GM12878 (cell line): ENCODE data around the gene IRAK2. TPM values are rescaled to one million over a fixed set of nuclear protein-coding genes. Genes with fewer than 3 reads are reported as not detected.

Experiments used
- BCL11A ChIP-seq: IDR thresholded peaks from 2 replicates; pipeline ENCODE4 v1.6.1; 2011; ENCODE audit warnings: low read depth, low read length
- CREM ChIP-seq: IDR thresholded peaks from 2 replicates; pipeline ENCODE4 v1.6.1; 2014; ENCODE audit warnings: antibody characterized with exemption, low read depth
- EP300 ChIP-seq, 2 experiments: fragments of 150-350 bp in 1 of 2; IDR thresholded peaks; 2 replicates each; pipeline ENCODE4 v1.6.1; 2011 to 2012; ENCODE audit warnings: low read depth in 2 of 2, low read length in 2 of 2, borderline replicate concordance in 1 of 2, improper control_type of control experiment in 1 of 2, inconsistent platforms in 1 of 2; ENCODE audit not compliant: control insufficient read depth in 1 of 2
- ETV6 ChIP-seq, 2 experiments: fragments of 450-650 bp in 1 of 2; IDR thresholded peaks in 1 of 2; conservative IDR thresholded peaks in 1 of 2; 2 replicates each; pipeline ENCODE4 v1.6.1; 2014; ENCODE audit warnings: antibody characterized with exemption in 1 of 2, borderline replicate concordance in 1 of 2, low read depth in 1 of 2, mild to moderate bottlenecking in 1 of 2, moderate library complexity in 1 of 2
- IKZF1 ChIP-seq: fragments of 450-650 bp; conservative IDR thresholded peaks from 2 replicates; pipeline ENCODE4 v1.6.1; 2017; ENCODE audit warnings: antibody characterized with exemption, mild to moderate bottlenecking
- IKZF2 ChIP-seq, 2 experiments: fragments of 450-650 bp; IDR thresholded peaks; 2 replicates each; pipeline ENCODE4 v1.6.1; 2017; ENCODE audit warnings: mild to moderate bottlenecking in 2 of 2, moderate library complexity in 2 of 2
- KLF5 ChIP-seq: fragments of 450-650 bp; IDR thresholded peaks from 2 replicates; pipeline ENCODE4 v1.6.1; 2014; ENCODE audit warnings: mild to moderate bottlenecking; ENCODE audit not compliant: partially characterized antibody
- MAX ChIP-seq: IDR thresholded peaks from 2 replicates; pipeline ENCODE4 v1.6.1; 2012; ENCODE audit warnings: low read depth, low read length, improper control_type of control experiment
- MEF2B ChIP-seq: fragments of 450-650 bp; IDR thresholded peaks from 2 replicates; pipeline ENCODE4 v1.6.1; 2018; ENCODE audit warnings: mild to moderate bottlenecking, moderate library complexity; ENCODE audit not compliant: partially characterized antibody, poor library complexity, severe bottlenecking
- PAX5 ChIP-seq: IDR thresholded peaks from 2 replicates; pipeline ENCODE4 v1.6.1; 2011; ENCODE audit warnings: low read depth, low read length, borderline replicate concordance
- PML ChIP-seq: IDR thresholded peaks from 2 replicates; pipeline ENCODE4 v1.6.1; 2012; ENCODE audit warnings: low read length, inconsistent platforms
- POLR2A ChIP-seq: IDR thresholded peaks from 2 replicates; pipeline ENCODE4 v1.6.1; 2011; ENCODE audit warnings: low read depth, mild to moderate bottlenecking, low read length
- RAD51 ChIP-seq: fragments of 450-650 bp; IDR thresholded peaks from 2 replicates; pipeline ENCODE4 v1.6.1; 2016; ENCODE audit warnings: moderate library complexity, mild to moderate bottlenecking, inconsistent platforms
- RCOR1 ChIP-seq: conservative IDR thresholded peaks from 2 replicates; pipeline ENCODE4 v1.6.1; 2012; ENCODE audit warnings: low read depth, low read length, improper control_type of control experiment
- RELA ChIP-seq: fragments of 450-650 bp; IDR thresholded peaks from 2 replicates; pipeline ENCODE4 v1.8.0; 2014; ENCODE audit warnings: borderline replicate concordance; ENCODE audit not compliant: partially characterized antibody
- TAF1 ChIP-seq: IDR thresholded peaks from 2 replicates; pipeline ENCODE4 v1.6.1; 2011; ENCODE audit warnings: mild to moderate bottlenecking, low read depth, low read length, borderline replicate concordance
- YY1 ChIP-seq: IDR thresholded peaks from 2 replicates; pipeline ENCODE4 v1.6.1; 2011; ENCODE audit warnings: low read depth, mild to moderate bottlenecking, low read length
- ZBED1 ChIP-seq: IDR thresholded peaks from 2 replicates; pipeline ENCODE4 v1.6.1; 2016; ENCODE audit warnings: borderline replicate concordance
- ZNF384 ChIP-seq: IDR thresholded peaks from 2 replicates; pipeline ENCODE4 v1.6.1; 2012; ENCODE audit warnings: low read depth, mild to moderate bottlenecking, low read length, improper control_type of control experiment, borderline replicate concordance
- polyA plus RNA-seq, 11 experiments: library from polyadenylated mRNA; depleted of rRNA in 4 of 11; unstranded in 6 of 11; stranded (reverse) in 5 of 11; fragments of >200 nt; fragmentation: Nextera tagmentation in 4 of 11; fragmentation: Illumina TruSeq in 1 of 11; extraction: Ambion mirVana in 4 of 11; extraction: Trizol in 1 of 11; gene quantifications; 1 replicate in 1 of 11; 2 replicates in 10 of 11; pipeline versions ENCODE4 v1.2.1 to v1.2.3, GENCODE V29; 2011 to 2016; ENCODE audit warnings: inconsistent platforms in 2 of 11, missing spikeins in 2 of 11, low read depth in 1 of 11
- total RNA-seq, 4 experiments: library from RNA; depleted of rRNA in 3 of 4; stranded (reverse); fragments of >200 nt in 3 of 4; fragmentation: Illumina TruSeq in 1 of 4; extraction: Trizol in 1 of 4; gene quantifications; 2 replicates each; pipeline versions ENCODE4 v1.2.1 to v1.2.3, GENCODE V29; 2013 to 2021
- TF ChIP-seq, protein P1 (sequence below): fragments of 450-650 bp; IDR thresholded peaks from 2 replicates; pipeline ENCODE4 v1.6.1; 2018; ENCODE audit warnings: mild to moderate bottlenecking, low read depth, moderate library complexity; ENCODE audit not compliant: partially characterized antibody
- TF ChIP-seq, protein P2 (sequence below): fragments of 450-650 bp; IDR thresholded peaks from 2 replicates; pipeline ENCODE4 v1.6.1; 2017; ENCODE audit warnings: mild to moderate bottlenecking

Gene IRAK2
- total and polyA plus RNA-seq, 10 of the 15 experiments (the other 5 are each of a cell fraction or from before 2014, with no cell fraction given), result 0.48 to 5.7 (median 4.5) TPM

DNA sequence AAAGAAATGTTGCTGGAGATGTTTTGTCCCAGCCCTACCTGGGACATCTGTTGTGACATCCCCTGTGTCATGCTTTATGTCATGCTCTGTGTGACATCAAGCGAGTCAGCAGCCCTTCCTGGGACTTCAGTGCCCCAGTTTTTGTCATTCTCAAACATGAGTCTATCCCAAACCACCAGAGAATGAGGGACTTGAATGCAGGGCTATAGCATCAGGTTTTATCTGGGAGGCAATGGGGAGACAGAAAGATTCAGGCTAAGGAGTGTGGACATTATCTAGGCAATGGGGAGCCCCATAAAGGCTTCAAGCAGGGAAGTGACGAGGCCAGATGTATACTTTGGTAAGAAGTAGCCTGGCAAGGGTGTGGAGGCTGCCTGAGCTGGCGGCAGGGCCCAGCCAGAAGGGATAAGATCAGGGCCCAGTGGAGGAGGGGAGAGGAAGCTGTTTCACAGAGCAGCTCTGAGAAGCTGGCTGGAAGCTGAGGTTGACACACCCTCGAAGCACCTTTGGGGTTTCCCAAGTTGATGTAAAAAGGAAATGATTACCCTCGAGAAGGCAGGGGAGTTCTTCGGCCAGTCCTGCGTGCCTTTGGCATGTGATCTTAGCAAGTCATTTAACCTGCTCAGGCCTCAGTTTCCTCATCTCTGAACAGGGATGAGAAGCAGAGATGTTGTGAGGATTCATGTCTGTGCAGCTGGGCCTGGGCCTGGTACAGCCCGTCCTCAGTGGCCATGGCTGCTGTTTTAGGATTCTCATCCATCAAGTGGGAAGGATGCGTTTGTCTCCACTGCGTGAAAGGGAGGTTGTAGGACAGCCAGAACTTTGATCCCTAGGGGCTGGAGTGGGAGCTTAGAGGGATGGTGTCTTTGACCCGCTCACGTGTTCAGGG is 34.3 kb downstream of the IRAK2 start (continued):
- TF ChIP-seq RCOR1, result 0 out of 2 replicates have a peak, but pooled peaks have one; percentile 40
- peak; percentile 17; the same call in 1 of the 2 replicates for TF ChIP-seq POLR2A
- TF ChIP-seq, protein P1, sequence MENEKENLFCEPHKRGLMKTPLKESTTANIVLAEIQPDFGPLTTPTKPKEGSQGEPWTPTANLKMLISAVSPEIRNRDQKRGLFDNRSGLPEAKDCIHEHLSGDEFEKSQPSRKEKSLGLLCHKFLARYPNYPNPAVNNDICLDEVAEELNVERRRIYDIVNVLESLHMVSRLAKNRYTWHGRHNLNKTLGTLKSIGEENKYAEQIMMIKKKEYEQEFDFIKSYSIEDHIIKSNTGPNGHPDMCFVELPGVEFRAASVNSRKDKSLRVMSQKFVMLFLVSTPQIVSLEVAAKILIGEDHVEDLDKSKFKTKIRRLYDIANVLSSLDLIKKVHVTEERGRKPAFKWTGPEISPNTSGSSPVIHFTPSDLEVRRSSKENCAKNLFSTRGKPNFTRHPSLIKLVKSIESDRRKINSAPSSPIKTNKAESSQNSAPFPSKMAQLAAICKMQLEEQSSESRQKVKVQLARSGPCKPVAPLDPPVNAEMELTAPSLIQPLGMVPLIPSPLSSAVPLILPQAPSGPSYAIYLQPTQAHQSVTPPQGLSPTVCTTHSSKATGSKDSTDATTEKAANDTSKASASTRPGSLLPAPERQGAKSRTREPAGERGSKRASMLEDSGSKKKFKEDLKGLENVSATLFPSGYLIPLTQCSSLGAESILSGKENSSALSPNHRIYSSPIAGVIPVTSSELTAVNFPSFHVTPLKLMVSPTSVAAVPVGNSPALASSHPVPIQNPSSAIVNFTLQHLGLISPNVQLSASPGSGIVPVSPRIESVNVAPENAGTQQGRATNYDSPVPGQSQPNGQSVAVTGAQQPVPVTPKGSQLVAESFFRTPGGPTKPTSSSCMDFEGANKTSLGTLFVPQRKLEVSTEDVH, result no peak
- TF ChIP-seq IKZF1, result peak; percentile 72
- TF ChIP-seq RAD51, result peak; percentile 65
- TF ChIP-seq ETV6 (conservative IDR thresholded peaks at IDR 0.05 in 1 of 2, IDR thresholded peaks at IDR 0.05 in 1 of 2; ENCODE audit: borderline replicate concordance in 1 of 2, low read depth in 1 of 2), result peak in 1 of 2 experiments; percentile 84; a peak in 1 of 4 replicates
- 0 out of 2 replicates have a peak, but pooled peaks have one; percentile 3 for TF ChIP-seq TAF1
- peak; percentile 76 for TF ChIP-seq CREM
- 0 out of 2 replicates have a peak, but pooled peaks have one; percentile 43 for TF ChIP-seq PAX5
- TF ChIP-seq MAX, result peak; percentile 38
- 0 out of 2 replicates have a peak, but pooled peaks have one; percentile 21 for TF ChIP-seq YY1
- peak; percentile 58; the same call in 1 of the 2 replicates for TF ChIP-seq BCL11A
- TF ChIP-seq RELA, result peak; percentile 54
- TF ChIP-seq, protein P2, sequence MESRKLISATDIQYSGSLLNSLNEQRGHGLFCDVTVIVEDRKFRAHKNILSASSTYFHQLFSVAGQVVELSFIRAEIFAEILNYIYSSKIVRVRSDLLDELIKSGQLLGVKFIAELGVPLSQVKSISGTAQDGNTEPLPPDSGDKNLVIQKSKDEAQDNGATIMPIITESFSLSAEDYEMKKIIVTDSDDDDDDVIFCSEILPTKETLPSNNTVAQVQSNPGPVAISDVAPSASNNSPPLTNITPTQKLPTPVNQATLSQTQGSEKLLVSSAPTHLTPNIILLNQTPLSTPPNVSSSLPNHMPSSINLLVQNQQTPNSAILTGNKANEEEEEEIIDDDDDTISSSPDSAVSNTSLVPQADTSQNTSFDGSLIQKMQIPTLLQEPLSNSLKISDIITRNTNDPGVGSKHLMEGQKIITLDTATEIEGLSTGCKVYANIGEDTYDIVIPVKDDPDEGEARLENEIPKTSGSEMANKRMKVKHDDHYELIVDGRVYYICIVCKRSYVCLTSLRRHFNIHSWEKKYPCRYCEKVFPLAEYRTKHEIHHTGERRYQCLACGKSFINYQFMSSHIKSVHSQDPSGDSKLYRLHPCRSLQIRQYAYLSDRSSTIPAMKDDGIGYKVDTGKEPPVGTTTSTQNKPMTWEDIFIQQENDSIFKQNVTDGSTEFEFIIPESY, result no peak
- TF ChIP-seq ZNF384, result no peak
- no peak for TF ChIP-seq PML
- peak; percentile 60 for TF ChIP-seq MEF2B
- peak; percentile 46; the same call in 1 of the 2 replicates for TF ChIP-seq ZBED1
- peak; percentile 51 to 59; a peak in 3 of 4 replicates for TF ChIP-seq IKZF2 (IDR thresholded peaks at IDR 0.05)
- peak in 1 of 2 experiments; percentile 68; a peak in 1 of 4 replicates for TF ChIP-seq EP300 (IDR thresholded peaks at IDR 0.05; ENCODE audit: borderline replicate concordance in 1 of 2, control insufficient read depth in 1 of 2, low read depth in 2 of 2, low read length in 2 of 2)
- peak; percentile 29 for TF ChIP-seq KLF5
